Measurements from ENCODE around the gene RFWD3.
"Not testable (repeated sequence)": the region's sequence is repeated elsewhere in the genome, so short reads cannot be mapped to it uniquely, and the experiment has no call there.

Gene RFWD3

GRCh38 chr16:74657870-74658642, 8.6 kb downstream of the RFWD3 start:
- Histone ChIP-seq H3K79me1 (ENCODE audit: low read length) (no peaks in the 10 kb centered on the region), H3K9me3 (ENCODE audit: insufficient read depth, low read depth, low read length) (no peaks in the 10 kb centered on the region), H4K91ac (ENCODE audit: low read depth, low read length) (no peak overlapping the region), H4K12ac (ENCODE audit: low read depth, low read length) (no peak overlapping the region), H3K4me1 (ENCODE audit: control insufficient read depth in 1 of 2, insufficient read depth in 2 of 2, low read length in 2 of 2) (peaks cover 1 to 3% of the 10 kb centered on the region in 2 experiments), H3K36me3 (ENCODE audit: control insufficient read depth in 1 of 2, insufficient read depth in 2 of 2, low read length in 2 of 2) (peaks cover 27 to 41% of the 10 kb centered on the region in 2 experiments), H2BK12ac (ENCODE audit: low read length) (no peak overlapping the region), H3K18ac (ENCODE audit: low read length) (no peak overlapping the region), H3K27me3 (ENCODE audit: insufficient read depth, low read length) (peaks cover 2% of the 10 kb centered on the region), H3K4ac (ENCODE audit: low read depth, low read length) (peak overlapping the region; percentile 52), H2BK120ac (ENCODE audit: insufficient read depth, low read length, poor library complexity) (no peak overlapping the region), H2BK5ac (ENCODE audit: low read depth, low read length, poor library complexity) (no peak overlapping the region), H3K23ac (ENCODE audit: low read length) (no peak overlapping the region), H2AFZ (ENCODE audit: insufficient read depth, low read length, poor library complexity) (no peak overlapping the region), H2AK5ac (ENCODE audit: low read length) (no peak overlapping the region), H3K4me3 (ENCODE audit: low read depth, low read length) (no peak overlapping the region), H3K14ac (ENCODE audit: low read length) (no peak overlapping the region), H3K27ac (ENCODE audit: low read depth, low read length) (no peak overlapping the region), H4K8ac (ENCODE audit: low read depth, low read length) (no peak overlapping the region), H3K9ac (ENCODE audit: low read length) (no peak overlapping the region), H3K4me2 (ENCODE audit: low read length) (no peak overlapping the region), H3K79me2 (ENCODE audit: control insufficient read depth, insufficient read depth, low read length, poor library complexity) (peaks cover 2% of the 10 kb centered on the region)
- DNase-seq = no peak
- no CpG with 5 or more reads among the region's 5 CpGs for WGBS (ENCODE audit: extremely low coverage, insufficient coverage, insufficient read length)

GRCh38 chr16:74654536-74655050, 12.1 kb downstream of the RFWD3 start:
- DNase-seq = no peak
- Histone ChIP-seq H3K36me3 (ENCODE audit: control insufficient read depth in 1 of 2, insufficient read depth in 2 of 2, low read length in 2 of 2) (peaks cover 22 to 31% of the 10 kb centered on the region in 2 experiments), H2AK5ac (ENCODE audit: low read length) (no peak overlapping the region), H2AFZ (ENCODE audit: insufficient read depth, low read length, poor library complexity) (no peak overlapping the region), H3K18ac (ENCODE audit: low read length) (no peak overlapping the region), H3K14ac (ENCODE audit: low read length) (no peak overlapping the region), H3K27me3 (ENCODE audit: insufficient read depth, low read length) (peaks cover 2% of the 10 kb centered on the region), H2BK5ac (ENCODE audit: low read depth, low read length, poor library complexity) (no peak overlapping the region), H4K8ac (ENCODE audit: low read depth, low read length) (no peak overlapping the region), H3K9ac (ENCODE audit: low read length) (no peak overlapping the region), H3K4me2 (ENCODE audit: low read length) (no peak overlapping the region), H3K79me2 (ENCODE audit: control insufficient read depth, insufficient read depth, low read length, poor library complexity) (peaks cover 2% of the 10 kb centered on the region), H3K9me3 (ENCODE audit: insufficient read depth, low read depth, low read length) (no peaks in the 10 kb centered on the region), H3K23ac (ENCODE audit: low read length) (no peak overlapping the region), H2BK12ac (ENCODE audit: low read length) (no peak overlapping the region), H3K4me1 (ENCODE audit: control insufficient read depth in 1 of 2, insufficient read depth in 2 of 2, low read length in 2 of 2) (peaks cover 2% of the 10 kb centered on the region in 2 experiments), H3K4ac (ENCODE audit: low read depth, low read length) (no peak overlapping the region), H3K79me1 (ENCODE audit: low read length) (no peaks in the 10 kb centered on the region), H2BK120ac (ENCODE audit: insufficient read depth, low read length, poor library complexity) (no peak overlapping the region), H4K91ac (ENCODE audit: low read depth, low read length) (no peak overlapping the region), H3K4me3 (ENCODE audit: low read depth, low read length) (no peak overlapping the region), H4K12ac (ENCODE audit: low read depth, low read length) (no peak overlapping the region), H3K27ac (ENCODE audit: low read depth, low read length) (no peak overlapping the region)
- no CpG with 5 or more reads among the region's 3 CpGs for WGBS (ENCODE audit: extremely low coverage, insufficient coverage, insufficient read length)

GRCh38 chr16:74652883-74653282, 13.8 kb downstream of the RFWD3 start:
- WGBS (ENCODE audit: extremely low coverage, insufficient coverage, insufficient read length) = no CpG with 5 or more reads among the region's 2 CpGs
- not testable (repeated sequence) for H3K18ac ChIP-seq (ENCODE audit: low read length)

GRCh38 chr16:74652249-74652648, 14.4 kb downstream of the RFWD3 start:
- no CpG with 5 or more reads among the region's 1 CpG for WGBS (ENCODE audit: extremely low coverage, insufficient coverage, insufficient read length)
- H4K91ac ChIP-seq (ENCODE audit: low read depth, low read length) = no peak overlapping the region
- no peak overlapping the region for H2BK12ac ChIP-seq (ENCODE audit: low read length)
- no peak overlapping the region for H4K8ac ChIP-seq (ENCODE audit: low read depth, low read length)
- H3K27ac ChIP-seq (ENCODE audit: low read depth, low read length) = no peak overlapping the region
- H3K4me1 ChIP-seq (ENCODE audit: control insufficient read depth in 1 of 2, insufficient read depth in 2 of 2, low read length in 2 of 2) = peaks cover 2% of the 10 kb centered on the region in 2 experiments
- H3K9me3 ChIP-seq (ENCODE audit: insufficient read depth, low read depth, low read length) = no peaks in the 10 kb centered on the region
- H3K4ac ChIP-seq (ENCODE audit: low read depth, low read length) = no peak overlapping the region
- no peak for DNase-seq
- no peak overlapping the region for H3K9ac ChIP-seq (ENCODE audit: low read length)
- H2AFZ ChIP-seq (ENCODE audit: insufficient read depth, low read length, poor library complexity) = no peak overlapping the region
- H3K4me3 ChIP-seq (ENCODE audit: low read depth, low read length) = no peak overlapping the region
- H3K27me3 ChIP-seq (ENCODE audit: insufficient read depth, low read length) = no peaks in the 10 kb centered on the region
- H3K4me2 ChIP-seq (ENCODE audit: low read length) = no peak overlapping the region
- no peak overlapping the region for H4K12ac ChIP-seq (ENCODE audit: low read depth, low read length)
- no peaks in the 10 kb centered on the region for H3K79me1 ChIP-seq (ENCODE audit: low read length)
- H3K14ac ChIP-seq (ENCODE audit: low read length) = no peak overlapping the region
- no peak overlapping the region for H3K18ac ChIP-seq (ENCODE audit: low read length)
- no peak overlapping the region for H3K23ac ChIP-seq (ENCODE audit: low read length)
- no peak overlapping the region for H2BK120ac ChIP-seq (ENCODE audit: insufficient read depth, low read length, poor library complexity)
- no peak overlapping the region for H2AK5ac ChIP-seq (ENCODE audit: low read length)
- H2BK5ac ChIP-seq (ENCODE audit: low read depth, low read length, poor library complexity) = no peak overlapping the region
- H3K36me3 ChIP-seq (ENCODE audit: control insufficient read depth in 1 of 2, insufficient read depth in 2 of 2, low read length in 2 of 2) = peaks cover 22 to 32% of the 10 kb centered on the region in 2 experiments
- no peaks in the 10 kb centered on the region for H3K79me2 ChIP-seq (ENCODE audit: control insufficient read depth, insufficient read depth, low read length, poor library complexity)

More at GRCh38 chr16:74652883-74653282, 13.8 kb downstream of the RFWD3 start:
- H2AK5ac ChIP-seq (ENCODE audit: low read length); H3K4me3 ChIP-seq (ENCODE audit: low read depth, low read length); H3K4me1 ChIP-seq (ENCODE audit: control insufficient read depth in 1 of 2, insufficient read depth in 2 of 2, low read length in 2 of 2); H3K9ac ChIP-seq (ENCODE audit: low read length); H2BK120ac ChIP-seq (ENCODE audit: insufficient read depth, low read length, poor library complexity); H3K23ac ChIP-seq (ENCODE audit: low read length); H3K27ac ChIP-seq (ENCODE audit: low read depth, low read length); DNase-seq; H4K8ac ChIP-seq (ENCODE audit: low read depth, low read length); H2AFZ ChIP-seq (ENCODE audit: insufficient read depth, low read length, poor library complexity); H3K9me3 ChIP-seq (ENCODE audit: insufficient read depth, low read depth, low read length); H3K4me2 ChIP-seq (ENCODE audit: low read length); H3K27me3 ChIP-seq (ENCODE audit: insufficient read depth, low read length); H4K91ac ChIP-seq (ENCODE audit: low read depth, low read length); H2BK12ac ChIP-seq (ENCODE audit: low read length); H2BK5ac ChIP-seq (ENCODE audit: low read depth, low read length, poor library complexity); H3K79me1 ChIP-seq (ENCODE audit: low read length); H4K12ac ChIP-seq (ENCODE audit: low read depth, low read length); H3K79me2 ChIP-seq (ENCODE audit: control insufficient read depth, insufficient read depth, low read length, poor library complexity); H3K14ac ChIP-seq (ENCODE audit: low read length): not testable (repeated sequence)
- H3K36me3 ChIP-seq (ENCODE audit: control insufficient read depth in 1 of 2, insufficient read depth in 2 of 2, low read length in 2 of 2) = peaks cover 20 to 26% of the 10 kb centered on the region in 2 experiments
- H3K4ac ChIP-seq (ENCODE audit: low read depth, low read length) = peak overlapping the region; percentile 33

Data from trophoblast cell (in vitro differentiated cells and primary cell).